ENCODE data around the gene NEDD8. TPM values are rescaled to one million over a fixed set of nuclear protein-coding genes. Genes with fewer than 3 reads are reported as not detected.

NEDD8 gene
- 450 to 490 TPM (median 458 TPM) in 5 replicates for total RNA-seq (2022; extraction: Qiagen RNA extraction)

DNA sequence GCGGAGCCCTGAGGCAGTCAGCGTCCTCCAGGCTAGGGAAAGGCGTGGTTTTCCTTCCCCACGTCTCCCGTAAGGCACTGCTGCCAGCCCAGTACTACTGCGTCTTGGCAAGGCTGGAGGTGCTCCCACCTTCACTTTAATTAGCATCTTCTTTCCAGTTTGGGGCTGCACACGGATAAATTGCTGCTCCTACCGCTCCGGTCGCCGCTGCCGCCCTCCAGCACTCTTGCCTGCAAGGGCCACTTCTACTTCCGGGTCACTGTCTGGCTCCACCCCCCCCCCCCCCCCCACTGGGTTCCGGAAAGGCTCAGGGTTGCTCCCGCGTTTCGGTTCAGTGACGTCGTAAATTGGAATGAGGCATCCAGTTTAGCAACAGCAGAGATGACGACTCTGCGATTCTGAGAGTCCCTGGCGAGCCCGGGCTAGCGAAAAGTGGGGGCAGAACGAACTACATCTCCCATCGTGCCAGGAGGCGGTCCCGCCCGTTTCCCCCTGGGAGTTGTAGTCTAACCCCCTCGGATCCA lies at the start of gene NEDD8:
Gene NEDD8 (minus strand): TSS at position 247 of the 524 bp plus-strand sequence. CDS start 100 bp downstream, at position 147.

DNA sequence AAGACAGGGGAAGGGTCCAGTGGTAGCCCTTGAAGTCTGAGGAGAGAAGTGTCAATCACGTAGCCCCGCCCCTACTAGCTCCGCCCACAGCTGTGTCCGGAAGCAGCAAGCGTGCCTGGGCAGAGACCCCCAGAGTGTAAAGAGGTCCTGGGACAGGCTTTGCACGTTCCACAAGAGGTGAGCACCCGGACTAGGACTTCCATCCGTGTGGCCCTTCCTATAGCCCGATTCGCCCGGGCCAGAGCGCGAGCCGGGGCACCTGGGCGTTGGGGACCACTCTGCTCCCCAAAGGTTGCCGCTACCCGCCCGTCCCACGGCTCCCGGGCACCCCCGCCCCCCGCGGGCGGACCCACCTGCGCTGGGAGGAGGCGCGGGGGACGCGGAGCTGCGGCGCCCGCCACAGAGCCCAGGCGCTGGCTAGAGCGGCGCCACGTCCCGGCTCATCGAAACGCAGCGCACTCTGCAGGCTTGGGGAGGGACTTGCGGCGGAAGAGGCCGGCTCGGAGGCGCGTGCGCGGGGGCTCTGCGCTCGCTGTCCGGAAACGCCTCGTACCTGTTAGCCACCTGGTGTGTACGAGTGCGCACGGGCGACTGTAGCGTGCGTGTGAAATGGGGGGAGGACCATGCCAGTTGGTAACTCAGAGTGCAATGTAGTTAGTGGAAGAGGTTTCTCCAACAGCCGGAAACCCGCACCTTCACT lies 39.1 kb upstream of the NEDD8 start, which contains the start of gene RABGGTA:
Gene RABGGTA (minus strand): TSS at position 464 of the 700 bp plus-strand sequence. CDS start 482 bp downstream, outside the sequence.

DNA sequence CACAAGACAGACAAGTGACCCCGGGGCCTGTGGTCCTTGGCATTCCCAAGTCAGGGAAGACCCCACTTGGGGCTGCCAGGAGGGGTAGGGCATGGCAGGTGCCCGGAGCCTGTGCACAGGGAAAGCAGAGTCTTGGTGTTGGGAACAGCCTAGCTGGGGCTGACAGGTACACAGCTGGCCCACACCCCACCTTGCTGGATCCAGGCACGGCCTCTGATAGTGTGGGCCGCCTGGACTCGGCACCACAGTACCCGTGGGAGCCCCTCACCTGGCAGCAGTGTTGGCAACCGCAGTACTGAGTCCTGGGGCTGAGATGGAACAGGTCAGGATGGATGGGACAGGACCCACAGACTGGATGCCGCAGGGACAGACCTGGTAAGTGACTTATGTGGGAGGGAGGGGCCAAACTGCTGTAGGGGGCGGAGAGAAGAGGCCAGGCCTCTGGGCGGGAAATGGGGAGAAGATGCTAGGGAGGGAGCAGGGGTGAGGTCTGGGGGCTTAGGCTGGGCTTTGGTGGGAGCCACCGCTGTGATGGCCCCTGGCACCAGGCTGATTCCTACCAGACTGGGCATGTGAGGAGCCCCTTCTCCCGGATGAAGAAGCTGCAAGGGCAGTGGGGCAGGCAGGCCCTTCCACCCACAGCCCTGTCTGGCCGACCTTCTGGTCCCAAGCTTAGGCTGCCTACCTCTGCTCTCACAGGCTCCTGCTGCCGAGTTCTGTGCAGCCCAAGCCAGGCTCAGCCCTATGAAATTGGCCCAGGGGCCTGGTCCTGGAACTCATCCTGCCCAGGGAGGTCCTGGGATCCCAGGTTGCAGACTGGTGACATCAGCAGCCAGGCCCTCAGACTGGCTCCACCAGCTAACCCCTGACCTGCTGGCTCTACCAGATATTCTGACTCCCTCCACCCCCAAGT lies 30.9 kb upstream of the NEDD8 start, which contains the start of gene TGM1:
Gene TGM1 (minus strand): TSS at position 357 of the 913 bp plus-strand sequence. CDS start 825 bp downstream, outside the sequence.

DNA sequence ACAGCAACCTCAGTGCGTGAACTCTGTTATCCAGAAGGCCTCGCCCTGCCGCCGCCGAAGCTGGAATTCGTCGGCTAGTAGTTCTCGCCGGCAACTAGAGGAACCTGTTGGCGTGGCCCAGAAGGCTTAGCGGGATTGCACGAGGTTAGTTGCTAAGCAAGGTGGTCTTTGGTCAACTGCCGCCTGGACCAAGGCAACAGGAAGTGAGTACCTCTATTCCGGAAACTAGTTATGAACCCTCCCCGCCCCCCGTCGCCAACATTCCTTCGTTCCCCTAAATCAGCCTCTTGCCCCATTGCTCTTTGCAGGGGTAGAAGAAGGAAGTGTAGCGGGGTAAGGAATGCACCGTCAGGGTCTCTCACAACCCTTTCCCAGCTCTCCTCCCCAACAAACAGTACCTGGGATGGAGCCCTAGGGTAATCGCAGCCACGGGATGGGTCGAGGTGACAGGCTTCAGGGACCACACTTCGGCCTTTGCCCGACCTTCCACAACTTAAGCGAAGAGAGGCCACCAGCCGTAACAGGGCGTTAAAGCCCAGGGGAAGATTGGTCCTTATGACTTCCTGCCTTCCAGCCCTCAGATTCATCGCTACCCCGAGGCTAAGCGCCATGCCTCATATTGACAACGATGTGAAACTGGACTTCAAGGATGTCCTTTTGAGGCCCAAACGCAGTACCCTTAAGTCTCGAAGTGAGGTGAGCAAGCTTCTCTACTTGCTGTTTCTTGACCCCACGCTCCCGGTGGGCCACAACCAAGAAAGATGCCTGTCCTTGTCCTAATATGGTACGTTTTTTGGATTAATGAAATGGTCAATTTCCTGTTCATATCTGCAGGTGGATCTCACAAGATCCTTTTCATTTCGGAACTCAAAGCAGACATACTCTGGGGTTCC lies 724 bp upstream of the NEDD8 start, which contains the start of gene GMPR2:
Gene GMPR2 (plus strand): TSS at position 285 of the 893 bp plus-strand sequence. CDS start 325 bp downstream, at position 610.

DNA sequence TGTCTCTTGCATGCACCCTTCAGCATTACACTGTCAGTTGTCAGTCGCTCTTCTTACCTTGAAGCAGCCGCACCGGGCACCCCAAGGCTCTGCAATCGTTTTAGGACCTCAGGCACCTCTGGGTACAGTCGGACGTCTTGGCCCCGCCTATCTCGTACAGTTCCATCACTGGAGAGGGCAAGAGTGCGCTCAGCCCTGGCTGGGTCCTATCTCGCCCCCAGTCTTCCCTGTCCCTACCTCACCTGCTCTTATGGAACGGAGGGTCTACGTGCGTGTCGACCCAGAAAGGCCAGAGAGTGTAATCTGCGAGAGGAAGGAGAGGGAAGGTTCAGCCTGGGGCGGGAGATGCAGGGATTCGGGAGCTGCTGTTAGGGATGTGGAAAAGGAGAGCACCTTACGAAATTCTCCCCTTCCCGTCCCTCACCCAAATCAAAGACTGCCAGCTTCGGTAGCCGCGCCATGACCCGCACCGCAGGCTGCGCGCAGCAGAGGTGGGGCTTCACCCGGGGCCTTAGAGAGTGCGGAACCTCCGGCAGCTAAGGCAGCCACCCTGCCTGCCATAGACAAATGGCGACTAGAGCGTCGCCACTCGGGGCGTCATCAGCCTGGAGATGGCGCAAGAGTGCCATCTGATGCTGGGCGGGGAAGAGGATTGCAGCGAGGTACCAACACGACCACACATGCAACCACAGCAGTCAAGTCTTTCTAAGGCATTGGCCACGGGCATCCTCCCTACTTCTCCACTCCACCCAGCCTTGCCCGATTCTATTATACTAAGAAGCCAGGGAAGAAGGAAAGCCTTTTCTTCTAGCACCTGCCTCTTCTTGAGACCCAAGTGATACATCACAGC lies 16.4 kb downstream of the NEDD8 start, which contains the start of gene MDP1:
Gene MDP1 (minus strand): TSS at position 572 of the 850 bp plus-strand sequence. CDS start 111 bp downstream, at position 461.

DNA sequence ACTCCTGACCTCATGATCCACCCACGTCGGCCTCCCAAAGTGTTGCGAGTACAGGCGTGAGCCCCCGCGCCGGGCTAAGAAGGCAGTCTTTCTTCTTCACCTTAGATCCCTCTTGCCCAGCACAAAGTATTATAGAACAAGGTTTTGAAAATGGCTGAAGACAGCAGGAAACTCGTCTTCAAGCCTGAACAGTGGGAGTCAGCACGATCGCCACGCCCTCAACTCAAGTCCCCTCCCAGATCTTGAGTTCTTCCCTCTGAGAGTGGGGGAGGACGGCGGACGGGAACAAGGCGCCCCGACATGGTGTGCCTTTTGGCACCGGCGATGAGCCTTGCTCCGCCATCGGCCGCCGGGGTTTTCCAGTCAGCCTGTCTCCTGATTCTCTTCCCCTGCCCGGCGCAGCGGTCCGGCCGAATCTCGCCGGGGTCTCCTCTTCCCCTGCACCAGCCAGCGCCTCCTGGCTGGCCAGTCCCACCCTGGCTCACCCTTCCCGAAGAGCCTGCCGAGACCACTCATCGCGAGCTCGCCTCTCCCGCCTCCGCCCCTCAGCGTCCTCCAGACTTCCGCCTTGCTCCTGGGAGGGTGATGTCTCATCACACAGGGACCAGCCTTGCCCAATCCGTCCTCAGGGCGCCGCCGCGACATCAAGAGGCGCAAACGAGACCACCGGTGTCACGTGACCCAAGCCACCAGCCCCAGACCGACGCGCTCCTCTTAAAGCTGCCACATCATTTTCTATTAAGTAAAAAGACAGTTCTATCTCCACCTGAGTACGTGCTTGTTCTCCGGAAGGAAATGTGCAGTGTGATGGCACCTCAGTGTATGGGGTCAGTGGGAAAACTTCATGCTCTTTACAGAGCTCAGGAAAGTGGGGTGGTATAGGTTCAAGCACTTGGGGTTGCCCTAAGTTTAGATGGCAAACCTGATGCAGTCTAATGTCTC lies 19.0 kb downstream of the NEDD8 start, which contains the start of gene CHMP4A:
Gene CHMP4A (minus strand): TSS at position 565 of the 942 bp plus-strand sequence. CDS start 49 bp downstream, at position 516.

DNA sequence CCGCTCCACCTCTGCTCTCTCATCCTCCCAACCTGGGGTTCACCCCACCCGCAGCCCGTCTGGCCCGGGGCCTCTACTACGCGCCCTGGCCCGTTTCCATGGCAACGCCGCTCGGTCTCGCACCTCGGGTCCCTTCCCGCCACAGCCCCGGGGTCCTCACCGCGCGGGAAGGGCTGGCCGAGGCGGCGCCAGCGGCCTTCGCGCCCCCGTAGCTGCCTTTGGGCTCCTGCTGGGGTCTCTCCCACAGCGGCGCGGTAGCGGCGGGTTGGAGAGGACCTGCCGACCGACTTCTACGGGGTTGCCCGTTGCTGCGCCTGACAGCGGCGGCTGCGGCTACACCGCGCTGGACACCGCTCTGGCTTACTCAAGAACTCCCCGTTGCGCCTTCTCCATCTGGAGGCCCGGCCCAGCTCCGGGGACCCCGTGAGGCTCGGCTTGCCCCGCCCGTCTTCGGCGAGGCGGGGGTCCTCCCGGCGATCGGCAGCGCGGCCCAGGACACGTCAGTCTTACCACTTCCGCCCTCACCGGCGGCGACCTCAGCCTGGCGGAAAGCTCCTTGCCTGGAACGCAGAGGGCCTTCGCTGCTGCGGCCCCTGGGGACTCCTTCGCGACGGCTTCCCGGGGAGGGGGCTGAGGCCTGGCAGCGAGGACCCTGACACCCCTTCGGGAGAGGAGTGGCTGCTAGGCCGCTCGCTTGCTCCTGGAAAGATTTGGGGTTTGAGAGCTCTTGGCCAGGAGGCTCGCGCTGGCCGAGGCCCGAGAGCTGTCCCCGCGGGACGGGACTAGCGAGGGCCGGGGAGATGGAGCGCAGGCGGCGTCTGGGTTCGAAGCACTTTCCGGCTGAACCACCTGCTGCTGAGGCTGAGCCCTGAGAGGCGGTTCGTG lies 36.7 kb downstream of the NEDD8 start, which contains the start of gene TM9SF1:
Gene TM9SF1 (minus strand): TSS at position 256 of the 885 bp plus-strand sequence. CDS start 422 bp downstream, outside the sequence.

DNA sequence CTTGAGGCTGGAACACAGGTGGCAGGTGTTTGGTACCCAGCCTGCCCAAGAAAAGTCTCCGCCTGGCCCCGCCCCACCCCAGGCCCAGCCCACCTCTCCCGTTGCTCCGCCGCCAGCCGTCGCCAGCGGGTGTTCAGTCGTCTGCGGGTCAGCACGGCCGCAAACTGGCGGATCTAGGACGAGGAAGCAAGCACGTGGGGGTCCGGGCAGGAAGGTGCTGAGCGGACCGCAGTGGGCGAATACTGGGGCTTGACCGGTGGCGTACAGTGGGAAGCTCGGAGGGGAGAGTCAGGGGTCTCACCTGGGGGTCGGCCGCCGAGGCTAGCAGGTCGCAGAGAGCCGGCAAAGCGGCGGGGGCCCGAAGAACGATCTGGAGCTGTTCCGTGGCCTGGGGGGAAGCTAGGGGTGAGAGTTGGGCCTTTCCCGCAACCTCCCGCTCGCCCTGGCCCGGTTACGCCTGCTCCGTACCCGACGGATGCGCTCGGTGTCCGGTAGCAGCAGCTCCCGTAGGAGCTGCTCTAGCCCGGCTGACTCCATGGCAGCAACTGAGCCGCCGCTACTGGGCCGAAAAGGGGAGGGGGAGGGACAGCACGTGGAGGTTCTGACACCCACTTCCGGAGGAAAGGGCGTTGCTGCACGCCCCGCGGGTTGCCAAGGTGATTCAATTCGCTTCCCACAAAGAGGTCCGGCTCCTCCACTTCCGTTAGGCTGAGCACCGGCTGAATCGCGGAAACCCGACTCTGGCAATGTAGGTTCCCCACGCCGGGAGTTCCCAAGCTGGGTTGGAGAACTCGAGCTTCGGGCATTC lies 43.7 kb downstream of the NEDD8 start, which contains the start of gene IPO4:
Gene IPO4 (minus strand): TSS at position 566 of the 808 bp plus-strand sequence. CDS start 29 bp downstream, at position 537.

DNA sequence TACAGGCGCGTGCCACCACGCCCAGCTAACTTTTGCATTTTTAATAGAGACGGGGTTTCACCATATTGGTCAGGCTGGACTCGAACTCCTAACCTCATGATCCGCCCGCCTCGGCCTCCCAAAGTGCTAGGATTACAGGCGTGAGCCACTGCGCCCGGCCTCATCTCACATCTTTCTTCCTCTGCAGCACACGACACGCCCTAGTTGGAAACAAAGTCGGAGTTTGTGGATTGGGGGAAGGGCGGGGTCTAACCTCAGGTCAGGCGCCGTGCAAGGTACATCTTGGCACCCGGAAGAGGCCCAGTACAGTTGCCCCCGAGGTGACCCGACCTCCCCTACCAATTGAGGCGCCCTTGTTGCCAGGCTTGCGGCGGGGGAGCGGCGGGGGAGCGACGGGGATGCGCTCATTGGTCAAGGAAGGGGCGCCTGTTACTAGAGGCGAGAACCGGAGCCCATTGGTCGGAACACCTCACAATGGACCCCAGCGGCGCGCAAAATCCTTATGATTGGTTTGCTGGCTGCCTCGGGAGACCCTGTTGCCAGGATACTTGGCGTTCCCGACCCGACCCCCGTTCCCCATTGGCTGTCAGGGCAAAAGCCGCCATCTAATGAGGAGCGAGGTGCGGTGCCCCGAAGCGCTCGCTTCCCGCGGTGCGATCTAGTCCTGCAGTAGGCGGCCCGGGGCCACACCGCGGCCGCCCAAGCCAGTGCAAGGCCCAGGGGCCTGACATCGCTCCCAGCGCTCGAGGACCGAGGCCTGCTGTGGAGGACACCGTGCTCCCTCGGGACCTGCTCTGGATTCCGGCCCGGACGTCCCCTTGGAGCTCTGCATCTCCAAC lies 60.5 kb downstream of the NEDD8 start, which contains the start of gene REC8:
Gene REC8 (plus strand): TSS at position 659 of the 839 bp plus-strand sequence. CDS start 473 bp downstream, outside the sequence.

Other genes starting within 250 kb of the NEDD8 start
- 25.5 to 34.0 TPM (median 29.6 TPM) in 5 replicates for gene DHRS4L2, start 243.4 kb downstream of the NEDD8 start, total RNA-seq (2022; extraction: Qiagen RNA extraction)
- 0.35 to 0.74 TPM (median 0.53 TPM) in 5 replicates for gene CARMIL3, start 180.4 kb downstream of the NEDD8 start, total RNA-seq (2022; extraction: Qiagen RNA extraction)
- gene CPNE6, start 160.8 kb downstream of the NEDD8 start, total RNA-seq (2022; extraction: Qiagen RNA extraction), result not detected in 5 replicates
- 15.0 to 21.2 TPM (median 19.3 TPM) in 5 replicates for gene PCK2, start 138.1 kb downstream of the NEDD8 start, total RNA-seq (2022; extraction: Qiagen RNA extraction)
- 20.8 to 22.4 TPM (median 21.9 TPM) in 5 replicates for gene DCAF11, start 117.6 kb downstream of the NEDD8 start, total RNA-seq (2022; extraction: Qiagen RNA extraction)
- 0.56 to 1.1 TPM (median 0.84 TPM) in 5 replicates for gene NRL, start 117.4 kb downstream of the NEDD8 start, total RNA-seq (2022; extraction: Qiagen RNA extraction)
- 0.13 to 0.19 TPM in 2 of 5 replicates, not detected in the others for gene FITM1, start 101.7 kb downstream of the NEDD8 start, total RNA-seq (2022; extraction: Qiagen RNA extraction)
- 159 to 187 TPM (median 162 TPM) in 5 replicates for gene PSME1, start 96.2 kb downstream of the NEDD8 start, total RNA-seq (2022; extraction: Qiagen RNA extraction)
- gene EMC9, start 90.8 kb downstream of the NEDD8 start, total RNA-seq (2022; extraction: Qiagen RNA extraction), result 45.7 to 62.3 TPM (median 60.1 TPM) in 5 replicates
- 151 to 185 TPM (median 159 TPM) in 5 replicates for gene PSME2, start 85.8 kb downstream of the NEDD8 start, total RNA-seq (2022; extraction: Qiagen RNA extraction)
- gene RNF31, start 84.9 kb downstream of the NEDD8 start, total RNA-seq (2022; extraction: Qiagen RNA extraction), result 19.9 to 35.1 TPM (median 34.3 TPM) in 5 replicates
- gene IRF9, start 71.1 kb downstream of the NEDD8 start, total RNA-seq (2022; extraction: Qiagen RNA extraction), result 16.8 to 21.0 TPM (median 17.7 TPM) in 5 replicates
- gene REC8, start 60.3 kb downstream of the NEDD8 start, total RNA-seq (2022; extraction: Qiagen RNA extraction), result 3.3 to 6.5 TPM (median 5.3 TPM) in 5 replicates
- gene IPO4, start 43.6 kb downstream of the NEDD8 start, total RNA-seq (2022; extraction: Qiagen RNA extraction), result 72.5 to 89.6 TPM (median 84.6 TPM) in 5 replicates
- gene TM9SF1, start 36.9 kb downstream of the NEDD8 start, total RNA-seq (2022; extraction: Qiagen RNA extraction), result 58.4 to 64.8 TPM (median 63.8 TPM) in 5 replicates
- not detected in 5 replicates for gene TSSK4, start 26.7 kb downstream of the NEDD8 start, total RNA-seq (2022; extraction: Qiagen RNA extraction)
- gene CHMP4A, start 18.9 kb downstream of the NEDD8 start, total RNA-seq (2022; extraction: Qiagen RNA extraction), result 75.9 to 98.1 TPM (median 81.6 TPM) in 5 replicates
- gene MDP1, start 16.3 kb downstream of the NEDD8 start, total RNA-seq (2022; extraction: Qiagen RNA extraction), result 29.1 to 34.2 TPM (median 30.7 TPM) in 5 replicates
- gene GMPR2, start 562 bp upstream of the NEDD8 start, total RNA-seq (2022; extraction: Qiagen RNA extraction), result 54.1 to 66.3 TPM (median 57.2 TPM) in 5 replicates
- gene TINF2, start 10.3 kb upstream of the NEDD8 start, total RNA-seq (2022; extraction: Qiagen RNA extraction), result 34.4 to 39.3 TPM (median 36.4 TPM) in 5 replicates
- 0.89 to 1.9 TPM (median 1.4 TPM) in 5 replicates for gene TGM1, start 30.8 kb upstream of the NEDD8 start, total RNA-seq (2022; extraction: Qiagen RNA extraction)
- gene RABGGTA, start 39.2 kb upstream of the NEDD8 start, total RNA-seq (2022; extraction: Qiagen RNA extraction), result 15.5 to 19.8 TPM (median 17.5 TPM) in 5 replicates
- gene DHRS1, start 67.4 kb upstream of the NEDD8 start, total RNA-seq (2022; extraction: Qiagen RNA extraction), result 10.4 to 14.5 TPM (median 11.6 TPM) in 5 replicates
- gene NOP9, start 67.5 kb upstream of the NEDD8 start, total RNA-seq (2022; extraction: Qiagen RNA extraction), result 13.5 to 16.8 TPM (median 15.9 TPM) in 5 replicates
- gene CIDEB, start 75.6 kb upstream of the NEDD8 start, total RNA-seq (2022; extraction: Qiagen RNA extraction), result 0.08 to 0.24 TPM (median 0.17 TPM) in 5 replicates
- gene LTB4R2, start 77.8 kb upstream of the NEDD8 start, total RNA-seq (2022; extraction: Qiagen RNA extraction), result 2.1 to 5.7 TPM (median 4.5 TPM) in 5 replicates
- gene LTB4R, start 79.1 kb upstream of the NEDD8 start, total RNA-seq (2022; extraction: Qiagen RNA extraction), result 4.4 to 7.8 TPM (median 5.9 TPM) in 5 replicates
- not detected in 5 replicates for gene ADCY4, start 102.7 kb upstream of the NEDD8 start, total RNA-seq (2022; extraction: Qiagen RNA extraction)
- gene RIPK3, start 107.6 kb upstream of the NEDD8 start, total RNA-seq (2022; extraction: Qiagen RNA extraction), result not detected in 5 replicates
- 0.16 to 0.42 TPM (median 0.18 TPM) in 5 replicates for gene NFATC4, start 135.8 kb upstream of the NEDD8 start, total RNA-seq (2022; extraction: Qiagen RNA extraction)
- 0.23 to 0.36 TPM (median 0.29 TPM) in 5 replicates for gene NYNRIN, start 166.6 kb upstream of the NEDD8 start, total RNA-seq (2022; extraction: Qiagen RNA extraction)
- gene CBLN3, start 197.3 kb upstream of the NEDD8 start, total RNA-seq (2022; extraction: Qiagen RNA extraction), result 0.77 to 1.2 TPM (median 1.1 TPM) in 5 replicates
- 21.5 to 27.2 TPM (median 26.8 TPM) in 5 replicates for gene KHNYN, start 197.6 kb upstream of the NEDD8 start, total RNA-seq (2022; extraction: Qiagen RNA extraction)
- 42.7 to 53.0 TPM (median 45.8 TPM) in 5 replicates for gene SDR39U1, start 210.4 kb upstream of the NEDD8 start, total RNA-seq (2022; extraction: Qiagen RNA extraction)

All from A549 treated with Mapracorat at 1 μM for 4 hours (cell line).